HepG2 (cell line): Measurements from ENCODE around the gene GPR6. TPM values are rescaled to one million over a fixed set of nuclear protein-coding genes. Genes with fewer than 3 reads are reported as not detected.

Experiments used
- polyA plus RNA-seq, 8 experiments: library from polyadenylated mRNA; depleted of rRNA in 3 of 8; stranded (reverse) in 7 of 8; unstranded in 1 of 8; fragments of >200 nt; fragmentation: Illumina TruSeq in 4 of 8; extraction: Trizol in 4 of 8; gene quantifications; 2 replicates each; pipeline versions ENCODE4 v1.2.1 to v1.2.3, GENCODE V29; 2011 to 2016; ENCODE audit warnings: low read depth in 4 of 8, missing spikeins in 1 of 8, mixed read lengths in 1 of 8; ENCODE audit not compliant: insufficient read depth in 1 of 8
- total RNA-seq, 5 experiments: library from RNA; depleted of rRNA; stranded (reverse); fragments of >200 nt; fragmentation: Illumina TruSeq; extraction: Trizol; gene quantifications; 2 replicates each; pipeline ENCODE4 v1.2.3, GENCODE V29; 2016; ENCODE audit warnings: low read depth in 1 of 5

Gene GPR6
- total and polyA plus RNA-seq, 2 of the 13 experiments (the other 11 are each of a cell fraction or from before 2014, with no cell fraction given), result not detected

Other genes with a start within 250 kb of the GPR6 start
- gene WASF1, start 201.4 kb downstream of the GPR6 start, total RNA-seq (2016; rRNA removed; fragmentation: Illumina TruSeq; extraction: Trizol), result 8.5 and 10.3 TPM in 2 replicates
- gene WASF1, start 201.4 kb downstream of the GPR6 start, polyA plus RNA-seq (2011; rRNA removed), result 13.2 and 17.3 TPM in 2 replicates
- 21.5 and 36.2 TPM in 2 replicates for gene CDC40, start 202.1 kb downstream of the GPR6 start, total RNA-seq (2016; rRNA removed; fragmentation: Illumina TruSeq; extraction: Trizol)
- 7.9 and 11.4 TPM in 2 replicates for gene CDC40, start 202.1 kb downstream of the GPR6 start, polyA plus RNA-seq (2011; rRNA removed)